ENCODE measurements around the gene DNAJC3.

The DNAJC3 gene

DNA sequence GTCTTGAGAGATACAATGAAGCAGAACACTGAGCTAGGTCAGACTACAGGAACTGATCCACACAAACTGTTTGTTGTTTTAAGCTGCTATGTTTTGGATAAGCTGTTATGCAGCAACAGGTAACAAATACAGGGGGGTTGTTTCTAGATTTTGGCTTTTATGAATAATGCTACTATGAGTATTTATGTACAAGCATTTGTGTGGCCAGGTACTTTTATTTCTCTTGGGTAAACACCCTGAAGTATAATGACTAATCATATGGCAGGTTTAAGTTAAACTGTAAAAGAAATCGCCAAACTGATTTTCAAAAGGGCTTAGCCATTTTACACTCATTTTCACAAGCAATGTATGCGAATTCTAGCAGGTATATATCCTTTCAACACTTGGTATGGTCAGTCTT lies 166.0 kb downstream of the DNAJC3 start:
- DNase-seq (ENCODE audit: low spot score), result no peak

Measured in kidney capillary endothelial cell (primary cell).